ENCODE measurements around the gene MRTFB.

Gene MRTFB

DNA sequence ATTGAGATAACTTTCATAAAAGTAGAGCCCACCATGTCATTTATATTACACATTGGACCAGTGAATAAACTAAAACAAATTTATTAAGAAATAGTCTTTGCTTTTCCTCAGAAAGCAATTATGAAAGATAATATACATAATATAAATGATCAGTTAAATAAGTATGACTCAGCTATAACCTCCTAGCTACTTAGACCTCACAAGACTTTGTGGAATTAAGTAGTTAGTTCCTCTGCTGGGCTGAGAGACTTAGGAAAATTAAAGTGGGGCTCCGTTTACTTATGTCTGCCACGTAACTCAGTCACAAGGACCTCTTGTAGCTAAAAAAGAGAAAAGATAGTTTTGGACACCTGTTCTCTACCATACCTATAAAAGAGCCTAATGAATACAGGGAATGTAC is 76.9 kb downstream of the MRTFB start:
- Histone ChIP-seq H3K4me3 (no peak overlapping the region), H3K36me3 (peaks cover 8% of the 10 kb centered on the region; the same call in 1 of the 2 replicates), H4K20me1 (no peaks in the 10 kb centered on the region), H3K4me2 (no peak overlapping the region), H3K9ac (no peak overlapping the region), H3K4me1 (no peaks in the 10 kb centered on the region), H3K27me3 (no peaks in the 10 kb centered on the region), H3K9me3 (no peaks in the 10 kb centered on the region), H3K27ac (no peak overlapping the region)
- no peak for TF ChIP-seq Cebpa-rat (IDR thresholded peaks at IDR 0.05)

DNA sequence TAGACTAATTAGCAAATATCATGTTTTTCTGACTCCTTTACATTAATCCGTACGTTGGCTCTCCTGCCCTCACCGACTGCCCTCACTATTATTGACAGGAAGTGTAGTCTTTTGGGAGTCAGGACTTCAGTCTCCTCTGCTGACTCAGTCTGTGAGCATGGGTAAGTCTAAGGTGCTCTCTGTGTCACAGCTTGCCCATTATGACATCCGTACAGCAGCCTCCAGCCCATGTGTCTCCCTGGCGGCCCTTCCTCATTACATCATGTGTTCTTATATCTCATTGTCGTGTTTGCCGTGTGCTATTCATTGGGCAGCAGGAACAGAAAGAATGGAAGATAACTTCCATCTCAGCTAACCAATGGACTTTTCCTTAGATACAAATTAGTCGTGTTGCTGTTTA is 77.5 kb downstream of the MRTFB start:
- H3K27ac ChIP-seq = no peak overlapping the region
- no peak for TF ChIP-seq Cebpa-rat (IDR thresholded peaks at IDR 0.05)
- H3K27me3 ChIP-seq = no peaks in the 10 kb centered on the region
- 0 out of 2 replicates have a peak, but pooled peaks cover 6% of the 10 kb centered on the region for H3K36me3 ChIP-seq
- no peaks in the 10 kb centered on the region for H4K20me1 ChIP-seq
- H3K4me1 ChIP-seq = no peaks in the 10 kb centered on the region
- H3K4me3 ChIP-seq = no peak overlapping the region
- H3K4me2 ChIP-seq = no peak overlapping the region
- H3K9me3 ChIP-seq = no peaks in the 10 kb centered on the region
- H3K9ac ChIP-seq = no peak overlapping the region

DNA sequence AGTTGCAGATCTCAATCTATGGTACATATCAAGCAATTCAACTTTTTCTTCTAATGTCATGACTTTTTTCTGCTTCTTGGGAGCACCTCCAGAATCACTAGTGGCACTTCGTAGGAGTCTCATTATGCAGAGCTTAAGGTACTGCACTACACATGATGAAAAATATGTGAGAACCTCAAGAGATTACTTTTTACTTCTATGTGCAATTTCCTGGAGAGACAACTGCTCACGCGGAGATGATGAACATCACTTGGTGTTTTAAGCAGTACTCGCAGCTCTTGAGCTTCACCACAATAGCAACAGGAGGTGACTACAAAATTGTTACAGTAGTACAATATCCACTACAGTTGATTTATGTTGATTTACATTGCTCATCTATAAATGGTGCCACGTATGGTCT is 79.7 kb downstream of the MRTFB start:
- no peak overlapping the region for H3K27ac ChIP-seq
- H3K4me3 ChIP-seq = no peak overlapping the region
- H3K4me1 ChIP-seq = no peaks in the 10 kb centered on the region
- no peaks in the 10 kb centered on the region for H3K9me3 ChIP-seq
- no peaks in the 10 kb centered on the region for H4K20me1 ChIP-seq
- no peaks in the 10 kb centered on the region for H3K27me3 ChIP-seq
- no peak overlapping the region for H3K9ac ChIP-seq
- H3K36me3 ChIP-seq = 0 out of 2 replicates have a peak, but pooled peaks cover 6% of the 10 kb centered on the region
- no peak overlapping the region for H3K4me2 ChIP-seq
- no peak for TF ChIP-seq Cebpa-rat (IDR thresholded peaks at IDR 0.05)

DNA sequence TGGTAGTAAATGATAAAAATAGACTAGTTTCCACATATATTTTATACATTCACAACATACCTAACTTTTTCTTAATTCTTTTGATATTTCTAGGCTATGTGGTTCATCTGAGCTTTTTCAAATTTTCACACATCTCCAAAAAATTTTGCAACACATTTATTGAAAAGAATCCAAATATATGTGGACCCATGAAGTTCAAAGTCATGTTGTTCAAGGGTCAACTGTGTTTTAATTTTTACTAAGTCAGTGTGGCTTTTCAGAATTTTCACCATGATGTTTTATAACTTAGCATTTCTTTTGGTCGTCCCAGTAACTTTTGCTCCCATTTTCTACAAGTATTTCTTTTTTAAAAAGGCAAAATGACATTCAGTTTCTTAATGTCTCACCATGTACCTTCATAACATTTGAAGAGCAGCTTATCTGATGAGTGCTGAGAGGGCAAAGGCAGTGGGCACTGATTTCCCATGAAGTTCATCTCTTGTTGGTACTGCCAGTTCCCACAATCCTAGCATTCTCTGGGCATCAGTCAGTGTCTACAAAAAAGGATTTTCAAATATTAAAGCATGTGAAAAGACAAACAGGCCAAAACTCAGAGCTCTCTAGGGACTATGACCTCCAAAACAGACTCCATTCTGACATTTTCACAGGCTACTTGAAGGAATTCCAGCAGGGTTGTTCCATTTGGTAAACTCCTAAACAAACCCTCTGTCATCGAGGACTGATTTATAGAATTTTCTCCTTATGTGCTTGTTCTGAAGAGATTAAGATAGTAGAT is 80.3 kb downstream of the MRTFB start:
- Histone ChIP-seq H3K4me1 (no peaks in the 10 kb centered on the region), H3K4me2 (no peak overlapping the region), H3K36me3 (0 out of 2 replicates have a peak, but pooled peaks cover 6% of the 10 kb centered on the region), H3K9me3 (no peaks in the 10 kb centered on the region), H3K27me3 (no peaks in the 10 kb centered on the region), H3K4me3 (no peak overlapping the region), H3K27ac (no peak overlapping the region), H4K20me1 (no peaks in the 10 kb centered on the region), H3K9ac (no peak overlapping the region)
- TF ChIP-seq Cebpa-rat (IDR thresholded peaks at IDR 0.05) = no peak

- Histone ChIP-seq H3K27ac (no peak overlapping the region), H3K4me1 (no peaks in the 10 kb centered on the region), H3K9me3 (no peaks in the 10 kb centered on the region), H3K27me3 (no peaks in the 10 kb centered on the region), H3K4me2 (no peak overlapping the region), H3K36me3 (no peaks in the 10 kb centered on the region), H3K4me3 (no peak overlapping the region), H4K20me1 (no peaks in the 10 kb centered on the region), H3K9ac (no peak overlapping the region)
- no peak for TF ChIP-seq Cebpa-rat (IDR thresholded peaks at IDR 0.05)
These were observed 84.6 kb downstream of the MRTFB start for GRCh38 chr16:14155572-14156190.

DNA sequence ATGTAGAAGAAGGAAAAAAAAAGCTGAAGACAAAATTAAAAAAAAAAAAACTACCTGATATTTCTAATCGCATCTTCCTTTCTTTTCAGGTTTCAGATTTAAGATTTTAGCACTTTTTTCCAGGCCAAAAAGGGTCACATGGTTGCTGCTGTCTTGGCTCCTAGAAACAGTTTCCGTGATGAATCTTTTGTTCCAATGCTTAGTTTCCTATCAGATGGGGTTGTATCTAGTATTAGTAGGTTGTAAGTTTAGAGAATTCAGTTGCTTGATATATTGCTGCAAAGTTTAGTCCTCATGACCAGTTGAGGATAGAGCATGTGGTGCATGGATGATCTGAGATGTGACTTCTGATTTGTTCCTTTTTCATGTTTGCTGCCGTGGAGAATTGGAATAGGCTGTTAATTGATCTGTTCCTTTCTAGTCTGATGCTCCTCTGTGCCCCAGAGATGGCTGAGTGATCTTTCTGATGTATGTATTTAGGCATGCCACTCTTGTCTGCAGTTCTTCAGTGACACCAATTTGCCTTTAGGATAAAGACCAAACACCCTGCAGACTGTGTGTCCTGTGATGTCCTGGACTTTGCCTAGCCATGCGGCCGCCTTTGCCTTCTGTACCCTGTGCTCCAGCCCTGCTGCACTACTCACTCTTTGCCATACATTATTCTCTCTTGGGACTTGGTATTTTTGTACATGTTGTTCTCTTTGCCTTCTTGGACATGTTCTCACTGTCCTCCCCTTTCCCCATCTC is 94.0 kb downstream of the MRTFB start:
- H3K4me3 ChIP-seq = no peak overlapping the region
- no peak overlapping the region for H3K4me2 ChIP-seq
- no peaks in the 10 kb centered on the region for H3K9me3 ChIP-seq
- H4K20me1 ChIP-seq = no peaks in the 10 kb centered on the region
- H3K4me1 ChIP-seq = 0 out of 2 replicates have a peak, but pooled peaks cover 7% of the 10 kb centered on the region
- no peak for TF ChIP-seq Cebpa-rat (IDR thresholded peaks at IDR 0.05)
- no peaks in the 10 kb centered on the region for H3K36me3 ChIP-seq
- H3K9ac ChIP-seq = no peak overlapping the region
- no peak overlapping the region for H3K27ac ChIP-seq
- no peaks in the 10 kb centered on the region for H3K27me3 ChIP-seq

- no peak overlapping the region for H3K4me3 ChIP-seq
- H3K4me2 ChIP-seq = no peak overlapping the region
- peak; percentile 65; the same call in 1 of the 2 replicates for TF ChIP-seq Cebpa-rat (IDR thresholded peaks at IDR 0.05)
These were observed 97.0 kb downstream of the MRTFB start for GRCh38 chr16:14168146-14168545.

GRCh38 chr16:14172200-14172809 is 101.2 kb downstream of the MRTFB start:
- no peak for TF ChIP-seq Cebpa-rat (IDR thresholded peaks at IDR 0.05)
- Histone ChIP-seq H3K4me3 (no peak overlapping the region), H3K4me2 (no peak overlapping the region), H3K4me1 (no peaks in the 10 kb centered on the region), H3K36me3 (0 out of 2 replicates have a peak, but pooled peaks cover 8% of the 10 kb centered on the region), H3K27me3 (no peaks in the 10 kb centered on the region), H4K20me1 (no peaks in the 10 kb centered on the region), H3K27ac (no peak overlapping the region), H3K9me3 (peaks cover 18% of the 10 kb centered on the region), H3K9ac (no peak overlapping the region)

More at GRCh38 chr16:14168146-14168545, 97.0 kb downstream of the MRTFB start:
- H3K36me3 ChIP-seq = 0 out of 2 replicates have a peak, but pooled peaks cover 3% of the 10 kb centered on the region
- H4K20me1 ChIP-seq = no peaks in the 10 kb centered on the region
- H3K9ac ChIP-seq = no peak overlapping the region
- peaks cover 7% of the 10 kb centered on the region; the same call in 1 of the 2 replicates for H3K9me3 ChIP-seq
- no peaks in the 10 kb centered on the region for H3K27me3 ChIP-seq
- H3K4me1 ChIP-seq = no peaks in the 10 kb centered on the region
- H3K27ac ChIP-seq = no peak overlapping the region

- TF ChIP-seq Cebpa-rat (IDR thresholded peaks at IDR 0.05) = no peak
- Histone ChIP-seq H3K4me2 (no peak overlapping the region), H3K4me1 (no peaks in the 10 kb centered on the region), H3K27ac (no peak overlapping the region), H3K9me3 (peaks cover 18% of the 10 kb centered on the region), H4K20me1 (no peaks in the 10 kb centered on the region), H3K9ac (no peak overlapping the region), H3K4me3 (no peak overlapping the region), H3K27me3 (no peaks in the 10 kb centered on the region), H3K36me3 (0 out of 2 replicates have a peak, but pooled peaks cover 8% of the 10 kb centered on the region)
These were observed 104.0 kb downstream of the MRTFB start for GRCh38 chr16:14175086-14175485.

Data from BLaER1 (cell line).